IMR-90 (cell line): ENCODE data around the gene ACSL1. TPM values are rescaled to one million over a fixed set of nuclear protein-coding genes. Genes with fewer than 3 reads are reported as not detected.

Experiments used
- ATAC-seq: fragments of 200-7000 bp; cut with Tn5 transposase; 2 replicates; pipeline ENCODE4 v1.9.1; 2020; ENCODE audit warnings: low read depth, mild to moderate bottlenecking, moderate library complexity
- BruUV-seq: library from RNA; stranded (reverse); fragments of 400-500 nt; replicated peaks from 2 replicates; lab custom pipeline; 2021; lab: Mats Ljungman, UMichigan
- CTCF ChIA-PET: fragments of 300-600 bp; formaldehyde crosslinking; extraction: SDS; loops from one replicate; lab custom pipeline; 2021; ENCODE audit warnings: antibody characterized with exemption; lab: Yijun Ruan, JAX
- POLR2A ChIA-PET: fragments of 300-600 bp; sonication (Branson Sonifier 250); formaldehyde crosslinking; loops from one replicate; lab custom pipeline; 2022; ENCODE audit warnings: antibody characterized with exemption; ENCODE audit not compliant: unreplicated experiment; lab: Charles Lee
- DNase-seq: peaks from one replicate; pipeline ENCODE4 v3.0.0; 2013
- H2AFZ ChIP-seq: replicated peaks from 2 replicates; pipeline ENCODE3; 2013; ENCODE audit warnings: low read length, mild to moderate bottlenecking; ENCODE audit not compliant: poor library complexity
- H2AK5ac ChIP-seq: 2 replicates; pipeline ENCODE4 v1.6.1; 2013; ENCODE audit warnings: low read depth, low read length, inconsistent platforms
- H2AK9ac ChIP-seq: replicated peaks from 2 replicates; pipeline ENCODE3; 2013; ENCODE audit warnings: mild to moderate bottlenecking, low read depth, low read length, moderate library complexity; ENCODE audit not compliant: poor library complexity
- H2BK120ac ChIP-seq: 2 replicates; pipeline ENCODE4 v1.6.1; 2013; ENCODE audit warnings: low read depth, low read length, inconsistent platforms
- H2BK15ac ChIP-seq: 3 replicates; pipeline ENCODE4 v1.6.1; 2013; ENCODE audit warnings: low read depth, low read length, inconsistent platforms
- H2BK20ac ChIP-seq: 2 replicates; pipeline ENCODE4 v1.6.1; 2013; ENCODE audit warnings: low read depth, mild to moderate bottlenecking, inconsistent platforms, low read length, moderate library complexity
- H2BK5ac ChIP-seq: 2 replicates; pipeline ENCODE4 v1.6.1; 2013; ENCODE audit warnings: mild to moderate bottlenecking, low read depth, low read length, inconsistent platforms; ENCODE audit not compliant: poor library complexity, severe bottlenecking
- H3K14ac ChIP-seq: replicated peaks from 2 replicates; pipeline ENCODE4 v1.6.1; 2013; ENCODE audit warnings: low read depth, low read length, inconsistent platforms
- H3K18ac ChIP-seq: 2 replicates; pipeline ENCODE4 v1.6.1; 2013; ENCODE audit warnings: low read depth, low read length, control low read depth
- H3K23ac ChIP-seq: 2 replicates; pipeline ENCODE4 v1.6.1; 2013; ENCODE audit warnings: low read depth, low read length, inconsistent platforms
- H3K27ac ChIP-seq: 2 replicates; pipeline ENCODE4 v1.5.1; 2013; ENCODE audit warnings: mild to moderate bottlenecking, control low read depth, low read length; ENCODE audit not compliant: insufficient read depth
- H3K27me3 ChIP-seq: 2 replicates; pipeline ENCODE4 v1.6.1; 2013; ENCODE audit warnings: low read length; ENCODE audit not compliant: control insufficient read depth, insufficient read depth
- H3K36me3 ChIP-seq: 2 replicates; pipeline ENCODE4 v1.6.1; 2013; ENCODE audit warnings: low read length, mixed read lengths; ENCODE audit not compliant: control insufficient read depth, insufficient read depth
- H3K4ac ChIP-seq: 2 replicates; pipeline ENCODE4 v1.6.1; 2013; ENCODE audit warnings: low read depth, low read length, inconsistent platforms
- H3K4me1 ChIP-seq: 2 replicates; pipeline ENCODE4 v1.6.1; 2013; ENCODE audit warnings: low read length, mixed read lengths; ENCODE audit not compliant: control insufficient read depth, insufficient read depth
- H3K4me2 ChIP-seq: 2 replicates; pipeline ENCODE4 v1.6.1; 2013; ENCODE audit warnings: low read depth, mild to moderate bottlenecking, control low read depth, low read length, moderate library complexity
- H3K4me3 ChIP-seq: 2 replicates; pipeline ENCODE4 v1.5.1; 2013; ENCODE audit warnings: low read depth, mild to moderate bottlenecking, control low read depth, low read length, moderate library complexity; ENCODE audit not compliant: insufficient read depth
- H3K56ac ChIP-seq: 2 replicates; pipeline ENCODE4 v1.6.1; 2013; ENCODE audit warnings: low read length, inconsistent platforms; ENCODE audit not compliant: insufficient read depth; ENCODE audit errors: extremely low read depth
- H3K79me1 ChIP-seq, 2 experiments: 2 replicates each; pipeline ENCODE4 v1.6.1; 2013; ENCODE audit warnings: low read length in 2 of 2, inconsistent platforms in 1 of 2, low read depth in 1 of 2
- H3K9ac ChIP-seq: 2 replicates; pipeline ENCODE4 v1.6.1; 2013; ENCODE audit warnings: low read depth, low read length, control low read depth
- H3K9me1 ChIP-seq: 2 replicates; pipeline ENCODE4 v1.6.1; 2013; ENCODE audit warnings: low read length, inconsistent platforms; ENCODE audit not compliant: insufficient read depth
- H3K9me3 ChIP-seq: 2 replicates; pipeline ENCODE4 v1.6.1; 2013; ENCODE audit warnings: low read length; ENCODE audit not compliant: control insufficient read depth, insufficient read depth
- H4K20me1 ChIP-seq: 2 replicates; pipeline ENCODE4 v1.6.1; 2013; ENCODE audit warnings: low read length, inconsistent platforms; ENCODE audit not compliant: insufficient read depth
- H4K5ac ChIP-seq: 2 replicates; pipeline ENCODE4 v1.6.1; 2013; ENCODE audit warnings: mild to moderate bottlenecking, low read depth, low read length, control low read depth
- H4K8ac ChIP-seq, 2 experiments: 2 replicates each; pipeline ENCODE4 v1.6.1; 2013; ENCODE audit warnings: low read depth in 2 of 2, low read length in 2 of 2, control low read depth in 1 of 2, inconsistent platforms in 1 of 2
- H4K91ac ChIP-seq: 2 replicates; pipeline ENCODE4 v1.6.1; 2013; ENCODE audit warnings: low read depth, low read length, inconsistent platforms; ENCODE audit not compliant: insufficient read depth
- BHLHE40 ChIP-seq: fragments of 150-350 bp; IDR thresholded peaks from 2 replicates; pipeline ENCODE4 v1.6.1; 2016; ENCODE audit warnings: mild to moderate bottlenecking, low read depth, low read length
- CEBPB ChIP-seq: IDR thresholded peaks from 2 replicates; pipeline ENCODE4 v1.6.1; 2012; ENCODE audit warnings: low read depth, low read length, improper control_type of control experiment
- CHD1 ChIP-seq: IDR thresholded peaks from 2 replicates; pipeline ENCODE4 v1.6.1; 2012; ENCODE audit warnings: low read depth, low read length, improper control_type of control experiment
- CTCF ChIP-seq: conservative IDR thresholded peaks from 2 replicates; pipeline ENCODE4 v1.5.1; 2012; ENCODE audit warnings: mild to moderate bottlenecking, low read depth, low read length, improper control_type of control experiment
- ELK1 ChIP-seq: fragments of 150-350 bp; IDR thresholded peaks from 2 replicates; pipeline ENCODE4 v1.6.1; 2016; ENCODE audit warnings: low read depth, mild to moderate bottlenecking, low read length, moderate library complexity, borderline replicate concordance
- FOS ChIP-seq: fragments of 150-350 bp; IDR thresholded peaks from 2 replicates; pipeline ENCODE4 v1.6.1; 2016; ENCODE audit warnings: low read depth, low read length
- MAFK ChIP-seq: IDR thresholded peaks from 2 replicates; pipeline ENCODE4 v1.6.1; 2012; ENCODE audit warnings: low read depth, low read length, improper control_type of control experiment
- MAZ ChIP-seq: IDR thresholded peaks from 2 replicates; pipeline ENCODE4 v1.6.1; 2012; ENCODE audit warnings: low read depth, mild to moderate bottlenecking, low read length, improper control_type of control experiment, moderate library complexity, borderline replicate concordance
- MXI1 ChIP-seq: IDR thresholded peaks from 2 replicates; pipeline ENCODE4 v1.6.1; 2012; ENCODE audit warnings: low read depth, mild to moderate bottlenecking, low read length, moderate library complexity, borderline replicate concordance
- NFE2L2 ChIP-seq: fragments of 150-350 bp; IDR thresholded peaks from 2 replicates; pipeline ENCODE4 v1.6.1; 2016; ENCODE audit warnings: low read depth, mild to moderate bottlenecking, low read length
- POLR2A ChIP-seq: IDR thresholded peaks from 2 replicates; pipeline ENCODE4 v1.6.1; 2012; ENCODE audit warnings: mild to moderate bottlenecking, low read depth, low read length
- RAD21 ChIP-seq: IDR thresholded peaks from 2 replicates; pipeline ENCODE4 v1.6.1; 2012; ENCODE audit warnings: low read length, improper control_type of control experiment
- RCOR1 ChIP-seq: IDR thresholded peaks from 2 replicates; pipeline ENCODE4 v1.6.1; 2012; ENCODE audit warnings: mild to moderate bottlenecking, low read length, improper control_type of control experiment; ENCODE audit not compliant: insufficient replicate concordance
- RFX5 ChIP-seq: IDR thresholded peaks from 2 replicates; pipeline ENCODE4 v1.8.0; 2012; ENCODE audit warnings: low read depth, mild to moderate bottlenecking, low read length, moderate library complexity
- SMC3 ChIP-seq: fragments of 150-350 bp; IDR thresholded peaks from 2 replicates; pipeline ENCODE4 v1.6.1; 2016; ENCODE audit warnings: low read depth, mild to moderate bottlenecking, antibody characterized with exemption, low read length, moderate library complexity
- USF2 ChIP-seq: fragments of 150-350 bp; IDR thresholded peaks from 2 replicates; pipeline ENCODE4 v1.6.1; 2017; ENCODE audit warnings: mild to moderate bottlenecking, antibody characterized with exemption, low read length, low read depth
- WGBS, 2 experiments: methylation state at CpG; one replicate each; pipeline versions ENCODE4 v1.1.5 to v1.1.7; 2013; ENCODE audit warnings: missing lambda C conversion rate in 2 of 2; ENCODE audit not compliant: insufficient read length in 1 of 2; ENCODE audit errors: extremely low coverage in 2 of 2; 5-methylcytosine and 5-hydroxymethylcytosine counted together
- dilution Hi-C: fragments of 300-500 bp; cut with HindIII; formaldehyde crosslinking; loops from one replicate; pipeline ENCODE4 v1.14.3; 2018; ENCODE audit warnings: low sequenced_read_pairs; ENCODE audit not compliant: unreplicated experiment
- in situ Hi-C: fragments of 300-500 bp; cut with MboI; formaldehyde crosslinking; loops from 3 replicates; pipeline ENCODE4 v1.14.3; 2019; ENCODE audit warnings: low sequenced_read_pairs, inconsistent platforms, mixed read lengths
- intact Hi-C: fragments of 100-400 bp; cut with micrococcal nuclease; formaldehyde crosslinking; loops from 2 replicates; pipeline ENCODE4 v1.10.0; 2022
- polyA plus RNA-seq, 3 experiments: library from polyadenylated mRNA; depleted of rRNA; stranded (reverse); fragments of >200 nt; gene quantifications; 2 replicates each; pipeline ENCODE4 v1.2.3, GENCODE V29; 2012; ENCODE audit warnings: low replicate concordance in 1 of 3
- total RNA-seq: library from RNA; depleted of rRNA; stranded (reverse); fragments of >200 nt; gene quantifications from 2 replicates; pipeline ENCODE4 v1.2.3, GENCODE V29; 2012

Gene ACSL1
- total and polyA plus RNA-seq, 2 of the 4 experiments (the other 2 are of a cell fraction) = 14.4 to 26.0 TPM

- 75% methylated on average over 1 of the region's 11 CpGs; no CpG with 5 or more reads in 1 of the 2 experiments for WGBS, 2 experiments
- peaks cover 15% of the 10 kb centered on the region for H4K20me1 ChIP-seq
Observed at GRCh38 chr4:184817494-184818215, 8.1 kb downstream of the ACSL1 start.

More at GRCh38 chr4:184817494-184818215, 8.1 kb downstream of the ACSL1 start:
- H3K56ac ChIP-seq = no peak overlapping the region
- H4K91ac ChIP-seq = no peak overlapping the region
- no peak overlapping the region for H3K4me2 ChIP-seq
- BruUV-seq = no TSS peak
- no peak overlapping the region for H3K18ac ChIP-seq
- H2BK20ac ChIP-seq = no peak overlapping the region
- H3K9me3 ChIP-seq = no peaks in the 10 kb centered on the region
- H2BK120ac ChIP-seq = no peak overlapping the region
- H3K4me1 ChIP-seq = peaks cover 6% of the 10 kb centered on the region; the same call in 1 of the 2 replicates
- H4K5ac ChIP-seq = no peak overlapping the region
- TF ChIP-seq ELK1 = no peak
- no peak for TF ChIP-seq CTCF
- TF ChIP-seq USF2 = no peak
- no peak for TF ChIP-seq POLR2A
- TF ChIP-seq NFE2L2 = no peak
- no peak for TF ChIP-seq MAFK
- no peak for TF ChIP-seq BHLHE40
- TF ChIP-seq FOS = no peak
- no peak for TF ChIP-seq SMC3
- no peak for TF ChIP-seq RFX5
- no peak for TF ChIP-seq RCOR1
- no peak for TF ChIP-seq CHD1
- TF ChIP-seq MAZ = no peak
- TF ChIP-seq MXI1 = no peak
- TF ChIP-seq RAD21 = no peak
- no peak for TF ChIP-seq CEBPB
- peaks cover 14 to 16% of the 10 kb centered on the region in 2 experiments; a peak in 2 of 4 replicates for H3K79me1 ChIP-seq
- CTCF ChIA-PET = no interaction called here
- H3K23ac ChIP-seq = no peak overlapping the region
- no peak overlapping the region for H2AK9ac ChIP-seq
- peaks cover 13% of the 10 kb centered on the region; the same call in 1 of the 2 replicates for H3K9me1 ChIP-seq
- in situ Hi-C loops = no loop called here
- H2BK15ac ChIP-seq = no peak overlapping the region
- H2AK5ac ChIP-seq = no peak overlapping the region
- intact Hi-C loops = no loop called here
- POLR2A ChIA-PET = no interaction called here
- no peak overlapping the region for H3K27ac ChIP-seq
- no peak overlapping the region for H4K8ac ChIP-seq
- H3K4ac ChIP-seq = no peak overlapping the region
- DNase-seq = no peak
- no peak overlapping the region for H2BK5ac ChIP-seq
- no peak for ATAC-seq
- dilution Hi-C loops = no loop called here
- no peak overlapping the region for H3K9ac ChIP-seq
- no peak overlapping the region for H2AFZ ChIP-seq
- no peak overlapping the region for H3K4me3 ChIP-seq
- no peaks in the 10 kb centered on the region for H3K36me3 ChIP-seq
- no peak overlapping the region for H3K14ac ChIP-seq
- H3K27me3 ChIP-seq = no peaks in the 10 kb centered on the region
